NB4 (cell line): ENCODE data around the gene PLEKHA4.

ENCODE experiments used
- MYC ChIP-seq: IDR thresholded peaks from 2 replicates; pipeline ENCODE4 v1.6.1; 2011; ENCODE audit warnings: low read depth, low read length
- POLR2A ChIP-seq: IDR thresholded peaks from 2 replicates; pipeline ENCODE4 v1.6.1; 2011; ENCODE audit warnings: mild to moderate bottlenecking; ENCODE audit not compliant: insufficient read length; ENCODE audit errors: extremely low read depth
- TF ChIP-seq, protein P1 (sequence below): IDR thresholded peaks from one replicate; pipeline ENCODE4 v1.5.1; 2012; ENCODE audit warnings: low read depth, low read length
- TF ChIP-seq, protein P2 (sequence below): IDR thresholded peaks from 2 replicates; pipeline ENCODE4 v1.6.1; 2011; ENCODE audit warnings: low read depth, low read length

DNA sequence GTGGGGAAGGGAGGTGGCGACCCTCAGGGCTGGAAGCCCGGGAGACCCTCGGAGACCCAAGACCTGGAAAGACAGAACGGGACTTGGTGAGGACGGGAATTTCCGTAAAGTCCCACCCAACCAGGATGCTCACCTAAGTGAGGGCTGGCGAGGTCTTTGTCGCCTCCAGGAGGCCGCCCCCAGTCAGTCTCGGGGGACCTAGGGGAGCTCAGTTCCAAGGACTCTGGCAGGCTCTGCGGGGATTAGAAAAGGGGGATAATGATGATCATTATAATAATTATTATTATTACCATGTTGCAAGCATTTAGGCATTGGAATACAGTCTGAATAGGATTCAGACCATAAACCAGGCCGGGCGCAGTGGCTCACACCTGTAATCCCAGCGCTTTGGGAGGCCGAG lies 23.0 kb downstream of the PLEKHA4 start:
- TF ChIP-seq POLR2A (no peak), MYC (no peak)
- TF ChIP-seq, protein P1, sequence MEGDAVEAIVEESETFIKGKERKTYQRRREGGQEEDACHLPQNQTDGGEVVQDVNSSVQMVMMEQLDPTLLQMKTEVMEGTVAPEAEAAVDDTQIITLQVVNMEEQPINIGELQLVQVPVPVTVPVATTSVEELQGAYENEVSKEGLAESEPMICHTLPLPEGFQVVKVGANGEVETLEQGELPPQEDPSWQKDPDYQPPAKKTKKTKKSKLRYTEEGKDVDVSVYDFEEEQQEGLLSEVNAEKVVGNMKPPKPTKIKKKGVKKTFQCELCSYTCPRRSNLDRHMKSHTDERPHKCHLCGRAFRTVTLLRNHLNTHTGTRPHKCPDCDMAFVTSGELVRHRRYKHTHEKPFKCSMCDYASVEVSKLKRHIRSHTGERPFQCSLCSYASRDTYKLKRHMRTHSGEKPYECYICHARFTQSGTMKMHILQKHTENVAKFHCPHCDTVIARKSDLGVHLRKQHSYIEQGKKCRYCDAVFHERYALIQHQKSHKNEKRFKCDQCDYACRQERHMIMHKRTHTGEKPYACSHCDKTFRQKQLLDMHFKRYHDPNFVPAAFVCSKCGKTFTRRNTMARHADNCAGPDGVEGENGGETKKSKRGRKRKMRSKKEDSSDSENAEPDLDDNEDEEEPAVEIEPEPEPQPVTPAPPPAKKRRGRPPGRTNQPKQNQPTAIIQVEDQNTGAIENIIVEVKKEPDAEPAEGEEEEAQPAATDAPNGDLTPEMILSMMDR = no peak
- TF ChIP-seq, protein P2, sequence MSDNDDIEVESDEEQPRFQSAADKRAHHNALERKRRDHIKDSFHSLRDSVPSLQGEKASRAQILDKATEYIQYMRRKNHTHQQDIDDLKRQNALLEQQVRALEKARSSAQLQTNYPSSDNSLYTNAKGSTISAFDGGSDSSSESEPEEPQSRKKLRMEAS = no peak
